HG03469 (cell line): Measurements from ENCODE around the gene BRMS1.

Experiments
- ATAC-seq: cut with Tn5 transposase; IDR thresholded peaks from one replicate; pipeline ENCODE4 v1.9.1; 2021; ENCODE audit warnings: mild to moderate bottlenecking, moderate library complexity, moderate number of reproducible peaks; ENCODE audit not compliant: unreplicated experiment

The BRMS1 gene

GRCh38 chr11:66287889-66288670, 56.8 kb downstream of the BRMS1 start:
- ATAC-seq, result no peak
